Epithelial cell of esophagus (primary cell): ENCODE measurements around the gene OR6Q1.

ENCODE experiments used
- DNase-seq: peaks from one replicate; pipeline ENCODE4 v3.0.0; 2010; ENCODE audit warnings: low read depth
- H3K4me3 ChIP-seq: 2 replicates; pipeline ENCODE4 v1.5.1; 2011; ENCODE audit warnings: mild to moderate bottlenecking, low read length, control low read depth
- TF ChIP-seq, protein P1 (sequence below): IDR thresholded peaks from 2 replicates; pipeline ENCODE4 v1.5.1; 2011; ENCODE audit warnings: low read depth, mild to moderate bottlenecking, low read length, control low read depth, inconsistent platforms; ENCODE audit not compliant: insufficient read depth; ENCODE audit errors: missing control alignments

OR6Q1 gene

DNA sequence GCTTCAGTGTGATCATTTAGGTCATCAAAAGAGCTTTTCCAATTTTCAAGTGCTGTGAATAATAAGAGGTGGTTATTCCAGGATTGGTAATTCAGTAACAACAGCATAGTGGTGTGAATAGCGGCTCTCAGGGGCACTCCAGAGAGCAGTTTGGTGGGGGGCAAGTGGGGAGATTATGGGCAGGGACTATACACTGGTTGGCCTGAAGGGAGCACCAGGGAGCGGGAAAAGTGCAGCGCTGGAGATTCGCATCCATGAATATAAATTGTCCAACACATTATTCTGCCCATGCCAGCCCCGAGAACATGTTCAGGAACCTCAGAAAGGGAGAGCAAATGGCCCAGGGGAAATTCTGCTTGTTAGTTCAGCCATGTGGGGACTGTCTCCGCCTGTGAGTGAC, 37.9 kb downstream of the OR6Q1 start:
- no peak overlapping the region for H3K4me3 ChIP-seq
- TF ChIP-seq, protein P1, sequence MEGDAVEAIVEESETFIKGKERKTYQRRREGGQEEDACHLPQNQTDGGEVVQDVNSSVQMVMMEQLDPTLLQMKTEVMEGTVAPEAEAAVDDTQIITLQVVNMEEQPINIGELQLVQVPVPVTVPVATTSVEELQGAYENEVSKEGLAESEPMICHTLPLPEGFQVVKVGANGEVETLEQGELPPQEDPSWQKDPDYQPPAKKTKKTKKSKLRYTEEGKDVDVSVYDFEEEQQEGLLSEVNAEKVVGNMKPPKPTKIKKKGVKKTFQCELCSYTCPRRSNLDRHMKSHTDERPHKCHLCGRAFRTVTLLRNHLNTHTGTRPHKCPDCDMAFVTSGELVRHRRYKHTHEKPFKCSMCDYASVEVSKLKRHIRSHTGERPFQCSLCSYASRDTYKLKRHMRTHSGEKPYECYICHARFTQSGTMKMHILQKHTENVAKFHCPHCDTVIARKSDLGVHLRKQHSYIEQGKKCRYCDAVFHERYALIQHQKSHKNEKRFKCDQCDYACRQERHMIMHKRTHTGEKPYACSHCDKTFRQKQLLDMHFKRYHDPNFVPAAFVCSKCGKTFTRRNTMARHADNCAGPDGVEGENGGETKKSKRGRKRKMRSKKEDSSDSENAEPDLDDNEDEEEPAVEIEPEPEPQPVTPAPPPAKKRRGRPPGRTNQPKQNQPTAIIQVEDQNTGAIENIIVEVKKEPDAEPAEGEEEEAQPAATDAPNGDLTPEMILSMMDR: no peak
- no peak for DNase-seq

DNA sequence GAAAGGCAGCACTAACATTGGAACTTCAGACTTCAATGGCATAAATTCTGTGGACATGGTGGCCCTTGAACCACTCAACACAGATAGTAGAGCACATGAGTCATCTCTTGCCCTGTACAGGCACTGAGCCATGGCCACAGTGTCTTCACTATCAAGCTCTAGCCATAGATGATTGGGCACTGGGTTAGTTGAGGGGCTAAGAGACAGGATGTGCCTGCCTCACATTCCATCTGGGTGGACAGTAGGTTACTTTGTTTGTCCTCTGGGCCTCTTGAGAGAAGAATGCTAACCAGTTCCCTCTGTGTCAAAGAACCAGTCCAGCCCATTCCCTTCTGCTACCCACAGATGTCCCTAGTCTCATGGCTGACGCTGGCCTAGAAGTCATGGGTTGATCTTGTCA, 39.8 kb downstream of the OR6Q1 start:
- no peak for DNase-seq
- H3K4me3 ChIP-seq: no peak overlapping the region
- TF ChIP-seq, protein P1: no peak

DNA sequence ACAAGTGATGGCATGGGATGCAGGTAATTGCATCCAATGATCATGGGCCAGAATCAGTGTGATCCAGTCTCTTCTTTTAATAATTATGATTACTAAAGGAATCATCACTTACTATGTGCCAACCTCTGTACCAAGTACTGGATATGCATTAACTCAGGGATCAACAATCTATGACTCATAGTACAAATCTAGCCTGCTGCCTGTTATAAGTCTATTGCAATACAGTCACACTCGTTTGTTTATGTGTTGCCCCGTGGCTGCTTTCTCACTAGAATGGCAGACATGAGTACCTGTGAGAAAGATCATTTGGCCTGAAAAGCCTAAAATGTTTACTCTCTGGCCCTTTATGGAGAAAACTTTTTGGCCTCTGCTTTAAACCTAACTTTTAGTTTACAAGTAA, 45.0 kb downstream of the OR6Q1 start:
- TF ChIP-seq, protein P1: no peak
- DNase-seq: peak; percentile 93
- H3K4me3 ChIP-seq: no peak overlapping the region
